GM19035 (cell line): ENCODE measurements around the gene L3MBTL4.
"Not testable (repeated sequence)": the region's sequence is repeated elsewhere in the genome, so short reads cannot be mapped to it uniquely, and the experiment has no call there.

Experiments used
- ATAC-seq: cut with Tn5 transposase; IDR thresholded peaks from one replicate; pipeline ENCODE4 v1.9.1; 2021; ENCODE audit not compliant: unreplicated experiment

L3MBTL4 gene

DNA sequence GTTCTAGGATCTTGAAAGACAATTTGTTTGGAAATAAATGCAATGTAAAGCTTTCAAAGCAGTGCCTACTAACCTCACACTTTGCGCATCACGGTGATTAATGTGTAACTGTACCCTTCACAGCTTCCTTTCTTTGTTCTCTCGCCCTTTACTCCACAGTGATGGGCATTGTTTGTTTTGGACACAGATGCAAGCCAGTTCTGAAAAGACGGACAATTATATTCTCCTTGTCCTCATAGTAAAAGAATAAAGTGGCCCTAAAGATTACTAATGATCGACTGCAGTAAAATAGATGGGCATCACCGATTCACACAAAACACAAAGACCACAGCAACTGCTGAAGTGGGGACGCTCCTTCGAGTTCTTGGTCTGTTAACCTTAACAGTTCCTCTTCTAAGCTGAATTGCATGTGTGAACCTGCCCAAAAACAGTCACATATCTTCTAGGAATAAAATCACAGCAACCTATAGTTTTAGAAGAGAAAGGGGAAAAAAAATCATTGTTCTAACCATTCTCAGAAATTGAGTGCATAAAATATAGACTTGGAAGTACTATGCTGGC is 7.7 kb downstream of the L3MBTL4 start:
- no peak for ATAC-seq

DNA sequence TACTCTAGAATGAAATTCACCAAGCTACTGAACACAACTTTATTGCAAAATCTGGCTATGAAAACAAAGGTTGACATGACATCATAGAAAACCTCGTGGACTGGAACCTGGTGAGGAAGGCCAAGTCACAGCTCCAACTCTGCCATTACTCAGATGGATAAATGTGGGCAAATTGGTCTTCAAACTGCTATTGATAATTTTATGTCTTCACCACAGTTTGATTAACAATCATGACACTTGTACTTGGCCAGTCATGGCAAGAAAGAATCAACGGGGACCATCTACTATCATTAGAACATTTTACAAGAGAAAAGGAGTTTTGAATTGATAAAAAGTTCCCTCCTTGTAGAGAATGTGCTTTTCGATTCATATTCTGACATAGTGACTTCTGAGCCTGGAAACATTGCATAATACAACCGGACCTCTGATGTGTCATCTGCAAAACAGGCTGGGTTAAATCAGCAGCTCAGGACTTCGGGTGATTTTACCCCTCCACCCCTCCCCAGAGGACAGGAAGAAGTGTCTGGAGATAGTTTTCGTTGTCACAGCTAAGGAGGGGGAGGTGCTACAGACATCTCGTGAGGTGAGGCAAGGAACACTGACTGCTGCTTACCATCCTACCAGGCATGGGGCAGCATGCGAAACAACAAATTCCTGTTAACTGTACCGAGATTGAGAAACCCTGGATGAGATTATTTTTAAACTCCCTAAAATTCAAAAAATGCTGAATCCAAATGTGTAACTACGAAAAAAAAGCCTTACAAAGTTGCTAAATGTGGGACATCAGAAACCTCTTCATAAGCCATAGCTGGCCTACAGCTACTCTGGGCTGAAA is 8.4 kb downstream of the L3MBTL4 start:
- ATAC-seq, result no peak

DNA sequence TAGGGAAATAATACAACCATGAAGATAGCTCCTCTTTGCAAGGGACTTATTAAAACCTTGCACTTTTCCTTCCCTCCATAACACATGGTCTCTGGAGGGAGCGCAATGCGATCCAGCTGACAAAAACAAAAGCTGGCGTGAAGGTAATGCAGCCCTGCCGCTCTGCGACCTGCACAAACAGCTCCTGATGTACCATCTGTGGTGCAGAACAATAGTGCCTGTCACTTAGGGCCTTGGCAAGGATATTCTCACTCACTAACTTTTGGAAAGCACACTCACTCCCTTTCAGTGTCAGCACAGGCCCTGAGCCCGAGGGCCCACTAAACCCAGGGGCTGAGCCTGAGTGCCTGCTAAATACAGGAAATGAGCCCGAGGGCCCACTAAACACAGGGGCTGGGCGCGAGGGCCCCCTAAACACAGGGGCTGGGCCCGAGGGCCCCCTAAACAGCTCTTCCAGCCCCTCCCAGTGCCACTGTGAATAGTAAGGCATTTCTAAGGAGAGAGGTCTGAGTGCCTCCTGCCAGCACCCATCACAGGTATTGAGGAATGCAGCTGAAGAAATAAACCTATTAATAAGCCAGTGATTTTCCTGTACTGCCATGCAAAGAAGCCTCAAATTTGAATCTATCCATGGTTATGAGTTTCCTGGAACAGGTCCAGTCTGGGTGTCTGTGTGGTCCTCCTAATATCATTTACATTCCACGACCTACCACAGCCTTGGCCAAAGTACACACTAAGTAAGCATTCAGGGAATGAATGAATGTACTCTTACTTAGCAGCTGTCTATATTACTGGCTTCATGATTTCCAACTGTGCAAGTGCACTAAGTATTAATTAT is 9.3 kb downstream of the L3MBTL4 start:
- ATAC-seq, result no peak

DNA sequence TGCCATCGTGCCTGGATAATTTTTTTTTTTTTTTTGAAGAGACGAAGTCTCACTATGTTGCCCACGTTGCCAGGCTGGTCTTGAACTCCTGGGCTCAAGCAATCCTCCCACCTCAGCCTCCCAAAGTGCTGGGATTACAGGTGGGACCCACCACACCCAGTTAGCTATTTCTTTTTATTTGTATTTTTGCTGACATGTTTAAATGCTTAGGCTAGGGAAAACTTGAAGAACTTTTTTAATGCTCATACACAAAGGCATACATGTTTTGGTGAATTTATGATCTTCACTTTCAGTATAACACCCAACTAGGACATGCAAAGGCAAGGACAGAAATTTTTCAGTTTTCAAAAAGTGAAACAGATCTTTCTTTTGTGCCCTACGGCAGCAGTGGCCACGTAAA is 9.9 kb downstream of the L3MBTL4 start:
- ATAC-seq, result no peak

DNA sequence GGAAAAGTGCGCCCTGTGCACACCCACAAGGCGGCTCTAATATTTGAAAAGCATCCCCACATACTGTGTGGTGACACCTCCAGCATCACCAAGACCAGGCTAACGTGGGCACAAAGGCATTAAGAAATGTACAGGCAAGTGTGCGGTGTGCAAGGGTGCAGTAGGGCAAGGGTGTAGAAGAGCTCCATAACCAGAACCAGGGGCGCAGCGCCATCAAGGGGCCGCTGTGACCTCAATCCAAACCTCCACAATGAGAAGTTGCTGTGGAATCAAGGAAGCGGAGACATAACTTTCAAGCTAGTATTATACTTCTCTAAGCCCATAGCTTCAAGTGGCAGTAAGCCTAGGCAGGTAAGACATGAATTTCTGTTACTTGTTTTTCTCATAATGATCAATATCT is 13.0 kb downstream of the L3MBTL4 start:
- ATAC-seq, result no peak

DNA sequence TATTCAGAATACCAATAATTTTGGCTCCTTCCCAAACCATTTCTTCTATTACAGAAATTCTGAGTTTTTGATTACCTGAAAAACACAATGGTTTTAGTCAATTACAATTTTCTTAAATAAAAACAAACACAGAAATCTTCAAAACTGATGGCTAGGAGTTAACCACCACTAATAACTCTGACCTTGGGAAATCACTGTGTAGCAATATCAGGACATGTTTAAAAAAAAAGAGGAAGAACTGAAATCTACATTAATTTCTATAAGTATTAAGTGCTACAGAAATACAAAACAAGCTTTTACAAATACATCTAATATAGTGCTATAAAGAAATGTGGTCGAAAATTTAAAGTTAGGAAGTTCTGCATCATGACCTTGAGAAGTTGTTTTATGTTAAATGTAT is 14.9 kb downstream of the L3MBTL4 start:
- ATAC-seq, result no peak

DNA sequence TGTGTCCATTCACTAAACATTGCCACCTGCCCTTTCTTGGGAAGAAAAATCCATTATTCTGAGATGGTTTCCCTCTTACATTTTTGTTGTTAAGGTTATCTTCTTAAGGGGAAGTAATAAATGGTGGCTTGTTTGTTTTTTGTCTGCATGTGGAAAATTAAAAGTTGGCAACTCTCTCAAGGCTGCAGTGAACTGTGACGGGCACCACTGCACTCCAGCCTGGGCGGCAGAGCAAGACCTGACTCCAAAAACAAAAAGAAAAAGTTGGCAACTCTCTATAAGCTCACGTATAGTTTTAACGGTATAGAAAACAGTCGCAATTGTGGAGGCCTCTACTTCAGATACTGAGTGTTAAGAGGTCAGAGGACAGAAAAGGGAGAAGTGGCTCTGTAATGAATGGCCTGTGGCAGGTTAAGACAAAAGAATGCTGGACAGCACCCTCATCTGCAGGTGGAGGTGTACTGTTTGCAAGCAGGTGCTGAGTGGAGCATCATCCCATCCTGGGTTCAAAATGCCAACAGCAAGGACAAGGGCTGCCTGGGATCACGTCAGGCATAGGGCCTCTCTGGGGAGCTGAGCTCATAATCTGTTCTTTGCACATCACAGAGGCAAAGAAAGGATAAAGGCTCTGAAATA is 16.7 kb downstream of the L3MBTL4 start:
- no peak for ATAC-seq

DNA sequence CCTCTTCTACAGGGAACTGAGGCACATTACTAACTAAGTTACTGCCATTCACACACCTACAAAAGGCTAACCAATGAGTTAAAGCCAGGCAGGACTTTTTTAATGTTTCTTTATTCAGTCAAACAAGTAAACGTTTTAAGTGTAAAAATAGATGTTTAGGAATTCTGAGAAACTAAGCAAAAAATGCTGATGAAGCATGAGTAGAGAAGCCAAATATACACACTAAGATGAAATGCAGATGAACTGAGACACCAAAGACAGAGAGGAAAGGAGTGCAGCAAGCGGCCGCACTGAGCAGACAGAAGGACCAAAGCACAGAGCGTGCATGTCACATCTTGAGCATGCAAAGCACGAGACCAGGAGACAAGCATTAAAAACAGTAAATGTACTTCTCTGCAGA is 17.9 kb downstream of the L3MBTL4 start:
- no peak for ATAC-seq

DNA sequence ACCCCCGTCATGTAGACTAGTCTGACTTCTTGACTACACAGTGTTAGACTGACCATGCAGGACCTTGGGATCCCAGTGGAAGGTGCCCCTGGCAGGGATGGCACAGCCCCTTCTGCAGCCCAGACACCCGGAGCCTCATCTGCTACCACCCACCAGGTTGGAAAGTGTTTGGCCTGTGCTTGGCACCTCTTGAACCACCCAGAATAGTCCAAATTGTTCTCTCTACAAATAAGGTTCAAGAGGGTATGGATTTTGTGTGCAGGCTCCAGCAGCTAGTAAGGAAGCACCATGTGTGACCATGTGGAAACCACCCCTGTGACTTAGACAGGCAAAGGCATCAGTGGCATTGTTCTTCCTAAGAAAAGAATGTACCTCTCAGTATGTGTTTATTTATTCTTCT is 18.4 kb downstream of the L3MBTL4 start:
- no peak for ATAC-seq

DNA sequence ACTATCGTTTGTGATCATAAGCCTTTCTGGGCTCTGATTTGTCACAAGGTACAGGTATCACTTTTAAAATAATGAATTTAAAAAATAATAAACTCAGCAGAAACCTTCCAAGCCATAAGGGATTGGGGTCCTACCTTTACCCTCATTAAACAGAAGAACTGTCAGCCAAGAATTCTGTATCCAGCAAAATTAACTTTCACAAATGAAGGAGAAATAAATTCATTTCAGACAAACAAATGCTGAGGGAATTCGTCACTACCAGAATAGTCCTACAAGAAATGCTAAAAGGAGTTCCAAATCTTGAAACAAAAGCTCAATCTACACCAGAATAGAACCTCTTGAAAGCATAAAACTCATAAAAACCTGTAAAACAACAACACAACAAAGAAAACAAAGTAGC is 25.7 kb downstream of the L3MBTL4 start:
- no peak for ATAC-seq

DNA sequence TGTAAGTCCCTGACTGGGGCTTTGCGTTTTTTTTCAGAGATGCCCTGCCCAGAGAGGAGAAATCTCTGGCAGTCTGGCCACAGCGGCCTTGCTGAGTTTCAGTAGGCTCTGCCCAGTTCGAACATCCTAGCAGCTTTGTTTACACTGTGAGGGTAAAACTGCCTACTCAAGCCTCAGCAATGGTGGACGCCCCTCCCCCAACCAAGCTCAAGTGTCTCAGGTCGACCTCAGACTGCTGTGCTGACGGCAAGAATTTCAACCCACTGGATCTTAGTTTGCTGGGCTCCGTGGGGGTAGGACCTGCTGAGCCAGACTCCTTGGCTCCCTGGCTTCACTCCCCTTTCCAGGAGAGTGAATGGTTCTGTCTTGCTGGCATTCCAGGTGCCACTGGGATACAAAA is 31.7 kb downstream of the L3MBTL4 start:
- ATAC-seq, result no peak

DNA sequence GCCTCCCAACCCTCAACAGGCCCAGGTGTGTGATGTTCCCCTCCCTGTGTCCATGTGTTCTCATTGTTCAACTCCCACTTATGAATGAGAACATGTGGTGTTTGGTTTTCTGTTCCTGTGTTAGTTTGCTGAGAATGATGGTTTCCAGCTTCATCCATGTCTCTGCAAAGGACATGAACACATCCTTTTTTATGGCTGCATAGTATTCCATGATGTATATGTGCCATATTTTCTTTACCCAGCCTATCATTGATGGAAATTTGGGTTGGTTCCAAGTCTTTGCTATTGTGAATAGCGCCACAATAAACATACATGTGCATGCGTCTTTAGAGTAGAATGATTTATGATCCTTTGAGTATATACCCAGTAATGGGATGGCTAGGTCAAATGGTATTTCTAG is 37.2 kb downstream of the L3MBTL4 start:
- ATAC-seq, result not testable (repeated sequence)

DNA sequence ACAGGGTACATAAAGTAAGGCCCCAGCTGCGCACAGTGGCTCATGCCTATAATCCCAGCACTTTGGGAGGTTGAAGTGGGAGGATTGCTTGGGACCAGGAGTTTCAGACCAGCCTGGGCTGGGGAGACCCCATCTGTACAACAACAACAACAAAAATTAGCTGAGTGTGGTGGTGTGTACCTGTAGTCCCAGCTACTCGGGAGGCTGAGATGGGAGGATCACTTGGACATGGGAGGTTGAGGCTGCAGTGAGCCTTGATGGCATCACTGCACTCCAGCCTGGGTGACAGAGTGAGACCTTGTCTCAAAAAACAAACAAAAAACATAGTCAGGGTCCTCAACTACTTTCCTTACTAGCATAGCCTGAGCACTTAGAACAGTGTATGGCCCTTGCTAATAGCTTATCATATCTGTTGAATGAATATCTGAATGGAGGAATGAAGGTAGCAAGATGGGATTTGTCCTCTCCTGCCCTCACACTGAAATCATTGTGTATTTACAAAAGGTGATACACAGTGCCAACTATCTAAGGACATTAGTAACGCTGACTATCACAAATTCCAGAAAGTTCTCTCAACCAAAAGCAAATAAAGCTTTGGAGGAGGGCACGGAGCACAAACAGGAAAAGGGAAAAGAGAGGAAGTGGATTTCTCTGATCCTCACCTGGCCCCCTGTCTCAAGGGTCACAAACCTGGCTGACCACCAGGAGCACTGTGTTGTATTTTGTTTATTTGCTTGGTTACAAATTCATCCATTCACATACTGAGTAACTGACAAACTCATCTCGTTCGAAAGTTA is 38.1 kb downstream of the L3MBTL4 start:
- no peak for ATAC-seq

DNA sequence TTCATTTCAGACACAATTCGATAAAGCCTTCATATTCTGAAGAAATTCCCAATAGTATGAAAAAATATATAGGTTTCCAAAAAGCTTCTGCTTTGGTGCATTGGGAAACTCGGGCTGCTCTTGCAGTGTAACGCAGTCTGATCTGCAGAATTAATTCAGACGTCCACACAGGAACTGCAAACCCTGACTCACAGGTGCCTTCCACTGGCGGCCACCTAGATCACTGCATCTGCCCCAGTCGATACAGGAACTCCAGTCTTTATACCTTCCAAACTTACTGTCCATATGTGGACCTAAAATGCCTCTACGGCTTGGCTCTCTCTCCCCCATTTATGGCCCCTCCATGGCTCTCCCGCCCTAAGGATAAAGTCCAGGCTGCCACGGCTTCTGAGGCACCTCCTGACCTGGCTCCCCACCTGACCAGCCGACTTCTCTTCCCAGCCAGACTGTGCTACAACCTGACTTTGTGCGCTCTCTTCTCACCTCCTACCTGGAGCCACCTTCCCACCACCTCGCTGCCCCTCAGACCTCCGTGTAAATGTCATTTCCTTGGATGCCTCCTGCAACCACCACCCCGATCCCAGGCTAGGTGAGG is 39.7 kb downstream of the L3MBTL4 start:
- ATAC-seq, result no peak

DNA sequence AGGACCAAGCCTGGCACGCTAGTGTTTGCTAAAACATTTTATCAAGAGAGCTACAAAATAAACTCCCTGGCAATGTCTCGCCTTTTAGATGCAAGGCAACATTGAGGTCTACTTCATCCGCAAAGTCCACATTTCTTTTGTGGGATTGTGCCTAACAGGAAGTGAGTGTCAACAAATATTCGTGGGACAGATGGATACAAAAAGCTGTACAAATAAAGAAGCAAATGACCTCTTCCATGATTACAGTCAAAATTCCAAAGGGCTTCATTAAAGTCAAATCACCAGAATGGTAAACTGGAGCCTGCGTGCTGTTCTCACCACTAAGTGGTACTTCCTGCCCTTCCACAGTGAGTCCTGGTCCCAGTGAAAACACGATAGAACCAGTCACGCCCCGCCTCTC is 40.4 kb downstream of the L3MBTL4 start:
- no peak for ATAC-seq

DNA sequence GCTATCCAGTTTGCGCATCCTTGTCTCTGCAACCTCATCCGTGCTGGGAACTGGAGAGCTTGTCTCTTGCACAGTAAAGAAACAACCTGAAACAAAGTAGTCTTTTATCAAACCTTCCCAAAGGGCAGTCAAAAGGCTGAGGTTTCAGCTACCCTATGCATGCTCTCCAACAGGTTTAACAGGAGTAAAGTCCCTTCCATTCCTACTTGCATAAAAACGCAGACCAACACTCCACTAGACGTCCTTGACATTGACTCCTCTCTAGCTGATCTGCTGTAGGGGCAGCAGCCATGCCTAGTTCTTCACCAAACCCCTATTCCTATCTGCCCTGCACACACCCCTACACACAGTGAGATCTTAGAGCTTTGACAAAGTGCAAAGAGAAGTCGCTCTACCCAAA is 41.5 kb downstream of the L3MBTL4 start:
- ATAC-seq, result no peak

DNA sequence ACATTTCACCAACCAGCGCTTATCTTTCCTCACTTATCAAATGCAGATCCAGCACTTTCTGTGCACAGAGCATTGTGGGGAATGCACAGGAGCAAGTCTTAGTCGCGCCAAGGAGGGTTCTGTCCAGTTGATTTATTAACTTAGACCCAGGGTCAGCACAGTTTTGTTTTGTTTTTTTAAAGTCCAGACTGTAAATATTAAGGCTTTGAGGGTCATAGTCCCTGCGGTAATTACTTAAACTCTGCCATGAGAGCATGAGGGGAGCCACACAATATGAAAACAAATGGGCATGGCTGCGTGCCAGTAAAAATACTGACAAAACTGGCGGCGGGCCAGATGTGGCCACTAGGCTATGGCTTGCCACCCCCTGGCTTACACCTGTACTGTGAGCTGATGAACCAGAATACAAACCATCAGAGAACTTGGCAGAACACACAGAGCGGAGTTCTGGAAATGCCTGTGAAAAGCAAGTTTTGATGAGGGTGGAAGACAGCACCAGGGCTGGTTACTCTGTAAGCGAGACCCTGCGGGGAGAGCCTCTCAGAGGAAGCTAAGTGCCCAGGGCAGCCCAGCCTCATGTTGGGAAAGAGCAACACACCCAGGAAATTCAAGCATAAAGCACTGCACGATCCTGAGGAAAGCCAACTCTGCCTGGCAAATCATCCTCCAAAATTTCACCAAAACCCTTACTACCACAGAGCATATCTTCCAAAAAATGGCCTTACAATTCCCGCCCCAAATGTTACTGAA is 43.6 kb downstream of the L3MBTL4 start:
- ATAC-seq, result no peak

DNA sequence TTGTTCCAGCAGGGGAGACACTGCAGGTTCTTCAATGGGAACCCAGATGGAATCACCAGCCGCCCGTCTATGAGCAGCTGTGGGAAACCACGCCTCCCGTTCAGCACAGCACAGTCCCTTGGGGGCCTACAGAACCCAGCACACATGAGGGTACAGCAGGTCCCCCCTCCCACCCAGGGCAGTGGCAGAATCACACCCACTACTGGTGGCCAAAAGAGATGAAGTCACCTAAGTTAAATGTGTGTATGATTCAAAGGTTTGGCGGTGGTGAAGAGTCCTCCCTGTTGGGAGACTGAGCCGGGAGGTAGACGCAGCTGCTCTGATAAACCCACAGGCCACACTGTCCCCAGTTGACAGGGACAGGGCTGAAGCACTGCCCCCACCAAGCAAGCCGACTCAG is 44.3 kb downstream of the L3MBTL4 start:
- ATAC-seq, result no peak

DNA sequence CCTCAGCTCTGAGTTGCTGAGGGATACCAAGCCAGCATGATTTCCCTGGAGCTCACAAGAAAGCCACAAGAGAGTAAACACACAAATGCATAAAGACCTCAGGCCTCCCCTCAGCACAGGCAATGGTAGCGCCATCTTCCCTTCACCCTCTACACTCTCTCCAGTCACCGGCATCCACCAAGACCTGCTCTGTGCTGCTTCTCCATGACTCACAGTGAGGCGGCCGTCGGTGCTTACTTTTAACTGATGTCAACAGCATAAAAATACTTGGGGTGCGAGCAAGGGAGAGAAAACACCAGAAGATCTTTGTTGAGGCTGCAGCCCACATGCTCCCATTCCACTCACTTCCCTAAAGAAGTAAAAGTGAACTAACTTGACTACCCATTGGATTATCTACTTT is 46.7 kb downstream of the L3MBTL4 start:
- ATAC-seq, result no peak

DNA sequence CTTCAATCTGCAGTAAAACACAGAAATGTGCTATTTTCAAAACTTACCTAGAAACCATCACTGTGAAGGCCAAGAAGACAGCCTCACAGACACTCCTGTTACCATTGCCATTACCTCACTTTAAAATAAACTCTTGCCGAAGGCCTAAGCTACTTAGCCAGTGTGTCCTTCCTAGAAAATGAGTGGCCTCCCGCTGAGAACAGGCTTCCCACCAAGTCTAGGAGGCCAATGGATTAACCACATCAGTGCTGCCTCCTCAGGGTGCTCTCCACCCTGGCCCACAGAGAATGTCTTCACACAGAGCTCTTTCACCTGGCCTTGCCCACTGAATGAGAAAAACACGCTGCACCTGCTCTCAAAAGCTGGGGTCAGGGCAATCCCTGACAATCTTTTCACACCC is 47.5 kb downstream of the L3MBTL4 start:
- no peak for ATAC-seq
